Suprapubic skin (tissue), 4 donors: ENCODE results near the gene TADA3. TPM values are rescaled to one million over a fixed set of nuclear protein-coding genes. Genes with fewer than 3 reads are reported as not detected.

Source experiments
- DNase-seq, 2 donors: peaks; one replicate each; pipeline ENCODE4 v3.0.0-alpha.2; 2019; ENCODE audit warnings: low spot score in 2 of 2
- H3K27ac ChIP-seq: fragments of 200-600 bp; sonication (generic); one replicate; pipeline ENCODE4 v1.5.1; 2019
- H3K27me3 ChIP-seq: fragments of 200-600 bp; sonication (generic); one replicate; pipeline ENCODE4 v1.5.1; 2019
- H3K36me3 ChIP-seq: fragments of 200-600 bp; sonication (generic); one replicate; pipeline ENCODE4 v1.5.1; 2019
- H3K4me1 ChIP-seq: fragments of 200-600 bp; sonication (generic); one replicate; pipeline ENCODE4 v1.5.1; 2019
- H3K4me3 ChIP-seq: fragments of 200-600 bp; sonication (generic); one replicate; pipeline ENCODE4 v1.5.1; 2019; ENCODE audit warnings: mild to moderate bottlenecking
- H3K9me3 ChIP-seq: fragments of 200-600 bp; sonication (generic); one replicate; pipeline ENCODE4 v1.5.1; 2019
- EP300 ChIP-seq: sonication (generic); formaldehyde crosslinking; IDR thresholded peaks from one replicate; pipeline ENCODE4 v1.6.1; 2017; ENCODE audit warnings: antibody characterized with exemption
- POLR2A ChIP-seq, 2 donors: fragments of 450-650 bp; IDR thresholded peaks; one replicate each; pipeline ENCODE4 v1.6.1; 2017; ENCODE audit warnings: antibody characterized with exemption in 2 of 2, mild to moderate bottlenecking in 2 of 2, moderate library complexity in 2 of 2
- POLR2AphosphoS5 ChIP-seq, 3 donors: sonication (generic); formaldehyde crosslinking; IDR thresholded peaks; one replicate each; pipeline ENCODE4 v1.6.1; 2017; ENCODE audit warnings: antibody characterized with exemption in 3 of 3
- WGBS: methylation state at CpG from one replicate; pipeline ENCODE4 v1.1.5; 2018; 5-methylcytosine and 5-hydroxymethylcytosine counted together
- total RNA-seq, 4 donors: library from RNA; depleted of rRNA; stranded (reverse); fragments of >200 nt; gene quantifications; one replicate each; pipeline ENCODE4 v1.1.0, GENCODE V29; 2016
- TF ChIP-seq, protein P1 (sequence below), 2 donors: fragments of 200-600 bp in 1 of 2; fragments of 450-650 bp in 1 of 2; sonication (generic) in 1 of 2; IDR thresholded peaks; one replicate each; pipeline ENCODE4 v1.5.1; 2016 to 2019; ENCODE audit warnings: antibody characterized with exemption in 2 of 2, mild to moderate bottlenecking in 1 of 2, moderate library complexity in 1 of 2

The TADA3 gene
- total RNA-seq = 10 to 100 TPM; 27.6 to 45.0 (median 38.8) TPM

- Histone ChIP-seq H3K4me3 (peak within 1 kb of the TSS; percentile 85), H3K36me3 (peaks cover 29% of the 10 kb centered on the region), H3K27me3 (no peaks in the 10 kb centered on the region), H3K4me1 (peaks cover 28% of the 10 kb centered on the region), H3K9me3 (no peaks in the 10 kb centered on the region), H3K27ac (peak within 1 kb of the TSS; percentile 93)
- TF ChIP-seq POLR2AphosphoS5 (IDR thresholded peaks at IDR 0.05) = peak in 2 of 3 donors; percentile 70 to 85
- TF ChIP-seq, protein P1, sequence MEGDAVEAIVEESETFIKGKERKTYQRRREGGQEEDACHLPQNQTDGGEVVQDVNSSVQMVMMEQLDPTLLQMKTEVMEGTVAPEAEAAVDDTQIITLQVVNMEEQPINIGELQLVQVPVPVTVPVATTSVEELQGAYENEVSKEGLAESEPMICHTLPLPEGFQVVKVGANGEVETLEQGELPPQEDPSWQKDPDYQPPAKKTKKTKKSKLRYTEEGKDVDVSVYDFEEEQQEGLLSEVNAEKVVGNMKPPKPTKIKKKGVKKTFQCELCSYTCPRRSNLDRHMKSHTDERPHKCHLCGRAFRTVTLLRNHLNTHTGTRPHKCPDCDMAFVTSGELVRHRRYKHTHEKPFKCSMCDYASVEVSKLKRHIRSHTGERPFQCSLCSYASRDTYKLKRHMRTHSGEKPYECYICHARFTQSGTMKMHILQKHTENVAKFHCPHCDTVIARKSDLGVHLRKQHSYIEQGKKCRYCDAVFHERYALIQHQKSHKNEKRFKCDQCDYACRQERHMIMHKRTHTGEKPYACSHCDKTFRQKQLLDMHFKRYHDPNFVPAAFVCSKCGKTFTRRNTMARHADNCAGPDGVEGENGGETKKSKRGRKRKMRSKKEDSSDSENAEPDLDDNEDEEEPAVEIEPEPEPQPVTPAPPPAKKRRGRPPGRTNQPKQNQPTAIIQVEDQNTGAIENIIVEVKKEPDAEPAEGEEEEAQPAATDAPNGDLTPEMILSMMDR (IDR thresholded peaks at IDR 0.05) = peak in 1 of 2 donors; percentile 17
- TF ChIP-seq EP300 = no peak
- TF ChIP-seq POLR2A (IDR thresholded peaks at IDR 0.05) = peak; percentile 17 to 65
- under 1% methylated on average over 36 of the region's 65 CpGs for WGBS
- DNase-seq = peak; percentile 96
Measured at GRCh38 chr3:9792405-9793160, at the start of gene TADA3, which contains the start of gene ARPC4. TADA3 (minus strand) TSS chr3:9792473; CDS start chr3:9791466, 1,007 bp downstream. ARPC4 (plus strand) TSS chr3:9793082; CDS start chr3:9793122, 40 bp downstream.

- TF ChIP-seq, protein P1 (IDR thresholded peaks at IDR 0.05) = no peak
- TF ChIP-seq EP300 (no peak), POLR2AphosphoS5 (IDR thresholded peaks at IDR 0.05) (no peak), POLR2A (IDR thresholded peaks at IDR 0.05) (no peak)
- H3K4me1 ChIP-seq = peaks cover 11% of the 10 kb centered on the region
- WGBS = 91% methylated on average over 8 of the region's 8 CpGs
- H3K9me3 ChIP-seq = no peaks in the 10 kb centered on the region
- no peak overlapping the region for H3K27ac ChIP-seq
- H3K4me3 ChIP-seq = no peak overlapping the region
- H3K36me3 ChIP-seq = peaks cover 44% of the 10 kb centered on the region
- no peak for DNase-seq
- no peaks in the 10 kb centered on the region for H3K27me3 ChIP-seq
Measured at GRCh38 chr3:9841015-9841414, 48.7 kb upstream of the TADA3 start.

DNA sequence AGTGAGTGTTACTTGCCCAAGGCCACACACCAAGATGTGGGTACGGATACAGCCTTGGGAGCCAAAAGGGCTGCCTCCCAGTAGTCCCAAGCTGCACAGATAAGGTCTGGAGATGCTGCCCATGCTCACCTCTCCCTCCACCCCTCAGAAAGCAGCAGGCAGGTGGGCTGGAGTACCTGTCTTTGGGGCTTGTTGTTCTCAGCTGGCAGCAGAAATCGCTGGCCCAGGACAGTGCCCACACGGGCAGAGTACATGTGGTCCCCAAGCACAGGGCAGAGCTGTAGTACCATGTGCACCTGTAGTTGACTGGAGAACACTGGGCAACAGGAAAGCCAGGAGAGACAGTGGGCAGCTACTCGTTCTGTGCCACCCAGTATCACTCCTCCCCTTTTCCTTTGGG, 46.6 kb upstream of the TADA3 start:
- Histone ChIP-seq H3K4me1 (peaks cover 6% of the 10 kb centered on the region), H3K4me3 (no peak overlapping the region), H3K27ac (no peak overlapping the region), H3K27me3 (no peaks in the 10 kb centered on the region), H3K9me3 (no peaks in the 10 kb centered on the region), H3K36me3 (peaks cover 64% of the 10 kb centered on the region)
- DNase-seq = no peak
- 63% methylated on average over 2 of the region's 4 CpGs for WGBS
- TF ChIP-seq EP300 = no peak
- TF ChIP-seq, protein P1 (IDR thresholded peaks at IDR 0.05) = no peak
- TF ChIP-seq POLR2A (IDR thresholded peaks at IDR 0.05) = no peak
- TF ChIP-seq POLR2AphosphoS5 (IDR thresholded peaks at IDR 0.05) = no peak

DNA sequence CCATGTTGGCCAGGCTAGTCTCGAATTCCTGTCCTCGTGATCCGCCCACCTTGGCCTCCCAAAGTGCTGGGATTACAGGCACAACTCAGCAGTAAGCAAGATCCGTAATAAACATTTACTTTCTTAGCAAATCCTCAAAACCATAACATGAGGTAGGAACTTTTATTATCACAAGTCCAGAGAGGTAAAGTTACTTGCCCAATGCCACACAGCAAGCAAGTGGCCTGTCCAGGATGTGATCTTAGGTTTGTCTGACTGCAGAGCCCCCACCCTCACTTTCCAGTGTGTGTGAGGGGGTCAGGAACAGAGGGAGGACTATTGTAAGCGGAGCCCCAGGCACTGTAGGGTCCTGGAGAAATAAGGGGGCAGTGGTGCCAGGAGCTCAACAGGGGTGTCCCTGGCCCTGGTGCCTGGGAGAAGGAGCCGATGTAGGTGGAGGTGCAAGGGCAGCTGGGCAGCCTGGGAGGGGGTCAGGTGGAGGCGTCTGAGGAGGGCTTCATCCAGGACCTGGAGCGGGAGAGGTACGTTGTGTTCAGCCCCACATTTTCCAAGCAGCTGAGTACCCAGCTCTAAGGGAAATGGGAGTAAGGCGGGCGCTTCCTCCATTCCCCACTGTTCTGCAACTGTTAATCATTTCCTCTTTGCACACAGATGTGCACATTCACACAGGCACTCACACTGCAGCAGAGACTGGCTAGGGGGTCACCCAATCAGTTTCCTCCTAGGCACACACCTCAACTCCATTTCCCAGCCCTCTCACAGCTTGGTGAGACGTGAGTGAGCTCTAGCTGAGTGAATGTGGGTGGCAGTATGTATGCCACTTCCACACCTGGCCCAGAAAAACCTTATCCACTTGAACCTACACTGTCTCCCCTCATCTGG, 45.7 kb upstream of the TADA3 start:
- Histone ChIP-seq H3K4me3 (no peak overlapping the region), H3K4me1 (peaks cover 4% of the 10 kb centered on the region), H3K27ac (no peak overlapping the region), H3K27me3 (no peaks in the 10 kb centered on the region), H3K9me3 (no peaks in the 10 kb centered on the region), H3K36me3 (peaks cover 71% of the 10 kb centered on the region)
- TF ChIP-seq, protein P1 (IDR thresholded peaks at IDR 0.05) = no peak
- TF ChIP-seq EP300 (no peak), POLR2A (IDR thresholded peaks at IDR 0.05) (no peak), POLR2AphosphoS5 (IDR thresholded peaks at IDR 0.05) (no peak)
- WGBS = 85% methylated on average over 12 of the region's 12 CpGs
- no peak for DNase-seq
